ENCODE data around the gene HS1BP3. TPM values are rescaled to one million over a fixed set of nuclear protein-coding genes. Genes with fewer than 3 reads are reported as not detected.
A peak's percentile ranks its signal among the peaks of the same experiment; 100 is the strongest.

Gene HS1BP3
- total and polyA plus RNA-seq, 2 of the 13 experiments (the other 11 are each of a cell fraction or from before 2014, with no cell fraction given) = 15.2 to 22.0 TPM

GRCh38 chr2:20578895-20579825, 71.7 kb downstream of the HS1BP3 start (continued):
- peak; percentile 100 for TF ChIP-seq JUN (CRISPR knock-in tag; IDR thresholded peaks at IDR 0.05)
- peak; percentile 94; the same call in 1 of the 2 replicates for TF ChIP-seq ZNF280B (CRISPR knock-in tag; IDR thresholded peaks at IDR 0.05; ENCODE audit: borderline replicate concordance)
- TF ChIP-seq ZNF230 (CRISPR knock-in tag; IDR thresholded peaks at IDR 0.05) = no peak; the same call in 1 of the 2 replicates
- no peak; the same call in 1 of the 2 replicates for TF ChIP-seq ZNF816 (CRISPR knock-in tag; IDR thresholded peaks at IDR 0.05; ENCODE audit: borderline replicate concordance)
- peak; percentile 84 for TF ChIP-seq SP5 (CRISPR knock-in tag; IDR thresholded peaks at IDR 0.05; ENCODE audit: borderline replicate concordance, low read depth)
- TF ChIP-seq ZNF652 (CRISPR knock-in tag; IDR thresholded peaks at IDR 0.05; ENCODE audit: borderline replicate concordance, low read depth) = peak; percentile 98
- TF ChIP-seq, protein P1, sequence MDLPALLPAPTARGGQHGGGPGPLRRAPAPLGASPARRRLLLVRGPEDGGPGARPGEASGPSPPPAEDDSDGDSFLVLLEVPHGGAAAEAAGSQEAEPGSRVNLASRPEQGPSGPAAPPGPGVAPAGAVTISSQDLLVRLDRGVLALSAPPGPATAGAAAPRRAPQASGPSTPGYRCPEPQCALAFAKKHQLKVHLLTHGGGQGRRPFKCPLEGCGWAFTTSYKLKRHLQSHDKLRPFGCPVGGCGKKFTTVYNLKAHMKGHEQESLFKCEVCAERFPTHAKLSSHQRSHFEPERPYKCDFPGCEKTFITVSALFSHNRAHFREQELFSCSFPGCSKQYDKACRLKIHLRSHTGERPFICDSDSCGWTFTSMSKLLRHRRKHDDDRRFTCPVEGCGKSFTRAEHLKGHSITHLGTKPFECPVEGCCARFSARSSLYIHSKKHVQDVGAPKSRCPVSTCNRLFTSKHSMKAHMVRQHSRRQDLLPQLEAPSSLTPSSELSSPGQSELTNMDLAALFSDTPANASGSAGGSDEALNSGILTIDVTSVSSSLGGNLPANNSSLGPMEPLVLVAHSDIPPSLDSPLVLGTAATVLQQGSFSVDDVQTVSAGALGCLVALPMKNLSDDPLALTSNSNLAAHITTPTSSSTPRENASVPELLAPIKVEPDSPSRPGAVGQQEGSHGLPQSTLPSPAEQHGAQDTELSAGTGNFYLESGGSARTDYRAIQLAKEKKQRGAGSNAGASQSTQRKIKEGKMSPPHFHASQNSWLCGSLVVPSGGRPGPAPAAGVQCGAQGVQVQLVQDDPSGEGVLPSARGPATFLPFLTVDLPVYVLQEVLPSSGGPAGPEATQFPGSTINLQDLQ (CRISPR knock-in tag; IDR thresholded peaks at IDR 0.05) = peak; percentile 90
- peak; percentile 95 for TF ChIP-seq FOXP4 (CRISPR knock-in tag; IDR thresholded peaks at IDR 0.05)
- peak; percentile 81 for TF ChIP-seq GFI1 (CRISPR knock-in tag; IDR thresholded peaks at IDR 0.05; ENCODE audit: borderline replicate concordance)
- TF ChIP-seq, protein P2, sequence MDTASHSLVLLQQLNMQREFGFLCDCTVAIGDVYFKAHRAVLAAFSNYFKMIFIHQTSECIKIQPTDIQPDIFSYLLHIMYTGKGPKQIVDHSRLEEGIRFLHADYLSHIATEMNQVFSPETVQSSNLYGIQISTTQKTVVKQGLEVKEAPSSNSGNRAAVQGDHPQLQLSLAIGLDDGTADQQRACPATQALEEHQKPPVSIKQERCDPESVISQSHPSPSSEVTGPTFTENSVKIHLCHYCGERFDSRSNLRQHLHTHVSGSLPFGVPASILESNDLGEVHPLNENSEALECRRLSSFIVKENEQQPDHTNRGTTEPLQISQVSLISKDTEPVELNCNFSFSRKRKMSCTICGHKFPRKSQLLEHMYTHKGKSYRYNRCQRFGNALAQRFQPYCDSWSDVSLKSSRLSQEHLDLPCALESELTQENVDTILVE (CRISPR knock-in tag; IDR thresholded peaks at IDR 0.05) = peak; percentile 96
- no peak for TF ChIP-seq SCMH1 (CRISPR knock-in tag; IDR thresholded peaks at IDR 0.05; ENCODE audit: borderline replicate concordance)
- TF ChIP-seq ARID2 (CRISPR knock-in tag; IDR thresholded peaks at IDR 0.05; ENCODE audit: borderline replicate concordance) = peak; percentile 70; the same call in 1 of the 2 replicates
- TF ChIP-seq ARNT (IDR thresholded peaks at IDR 0.05) = no peak
- peak; percentile 97 for TF ChIP-seq RXRB (CRISPR knock-in tag; IDR thresholded peaks at IDR 0.05; ENCODE audit: borderline replicate concordance)
- TF ChIP-seq SAP130 (CRISPR knock-in tag; IDR thresholded peaks at IDR 0.05; ENCODE audit: low read depth) = peak; percentile 94
- TF ChIP-seq EP300 (IDR thresholded peaks at IDR 0.05; ENCODE audit: low read depth in 2 of 2, low read length in 2 of 2) = peak; percentile 93 to 98
- peak; percentile 97 for TF ChIP-seq EP300 (CRISPR knock-in tag; IDR thresholded peaks at IDR 0.05; ENCODE audit: borderline replicate concordance)
- TF ChIP-seq, protein P3, sequence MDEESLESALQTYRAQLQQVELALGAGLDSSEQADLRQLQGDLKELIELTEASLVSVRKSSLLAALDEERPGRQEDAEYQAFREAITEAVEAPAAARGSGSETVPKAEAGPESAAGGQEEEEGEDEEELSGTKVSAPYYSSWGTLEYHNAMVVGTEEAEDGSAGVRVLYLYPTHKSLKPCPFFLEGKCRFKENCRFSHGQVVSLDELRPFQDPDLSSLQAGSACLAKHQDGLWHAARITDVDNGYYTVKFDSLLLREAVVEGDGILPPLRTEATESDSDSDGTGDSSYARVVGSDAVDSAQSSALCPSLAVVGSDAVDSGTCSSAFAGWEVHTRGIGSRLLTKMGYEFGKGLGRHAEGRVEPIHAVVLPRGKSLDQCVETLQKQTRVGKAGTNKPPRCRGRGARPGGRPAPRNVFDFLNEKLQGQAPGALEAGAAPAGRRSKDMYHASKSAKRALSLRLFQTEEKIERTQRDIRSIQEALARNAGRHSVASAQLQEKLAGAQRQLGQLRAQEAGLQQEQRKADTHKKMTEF (CRISPR knock-in tag; IDR thresholded peaks at IDR 0.05) = peak; percentile 99
- TF ChIP-seq RCOR2 (CRISPR knock-in tag; IDR thresholded peaks at IDR 0.05) = peak; percentile 99
- peak; percentile 92 for TF ChIP-seq NFATC3 (CRISPR knock-in tag; IDR thresholded peaks at IDR 0.05)

Measured in HepG2 (cell line).